SK-N-SH (cell line): Measurements from ENCODE around the gene RABGAP1L.

Experiments used
- CHD2 ChIP-seq: fragments of 150-350 bp; IDR thresholded peaks from 2 replicates; pipeline ENCODE4 v1.6.1; 2018; ENCODE audit warnings: low read length; ENCODE audit not compliant: partially characterized antibody
- CTCF ChIP-seq: fragments of 200-600 bp; sonication (generic); IDR thresholded peaks from 2 replicates; pipeline ENCODE4 v1.6.1; 2017; ENCODE audit warnings: antibody characterized with exemption, mild to moderate bottlenecking, moderate library complexity
- FOXM1 ChIP-seq: IDR thresholded peaks from 2 replicates; pipeline ENCODE4 v1.4.0; 2012; ENCODE audit warnings: low read depth, mild to moderate bottlenecking
- GABPA ChIP-seq: IDR thresholded peaks from 2 replicates; pipeline ENCODE4 v1.4.0; 2012; ENCODE audit warnings: low read depth, mild to moderate bottlenecking
- POLR2AphosphoS5 ChIP-seq: IDR thresholded peaks from 2 replicates; pipeline ENCODE4 v1.6.1; 2012; ENCODE audit warnings: low read depth, low read length
- REST ChIP-seq: IDR thresholded peaks from 2 replicates; pipeline ENCODE4 v1.6.1; 2012; ENCODE audit warnings: mild to moderate bottlenecking, low read depth, low read length, moderate library complexity

GRCh38 chr1:174569240-174569639 lies 409.9 kb downstream of the RABGAP1L start:
- TF ChIP-seq CTCF (no peak), POLR2AphosphoS5 (no peak), REST (no peak), CHD2 (no peak), FOXM1 (no peak), GABPA (no peak)
